Measurements from ENCODE around the gene MXD4. TPM values are rescaled to one million over a fixed set of nuclear protein-coding genes. Genes with fewer than 3 reads are reported as not detected.
A peak's percentile ranks its signal among the peaks of the same experiment; 100 is the strongest.

Gene MXD4
- total RNA-seq, 1 donor from 2014 or later: 22.7 TPM

- TF ChIP-seq EZH2phosphoT487 (IDR thresholded peaks at IDR 0.05) (no peak), EZH2 (IDR thresholded peaks at IDR 0.05) (no peak)
- TF ChIP-seq, protein P1, sequence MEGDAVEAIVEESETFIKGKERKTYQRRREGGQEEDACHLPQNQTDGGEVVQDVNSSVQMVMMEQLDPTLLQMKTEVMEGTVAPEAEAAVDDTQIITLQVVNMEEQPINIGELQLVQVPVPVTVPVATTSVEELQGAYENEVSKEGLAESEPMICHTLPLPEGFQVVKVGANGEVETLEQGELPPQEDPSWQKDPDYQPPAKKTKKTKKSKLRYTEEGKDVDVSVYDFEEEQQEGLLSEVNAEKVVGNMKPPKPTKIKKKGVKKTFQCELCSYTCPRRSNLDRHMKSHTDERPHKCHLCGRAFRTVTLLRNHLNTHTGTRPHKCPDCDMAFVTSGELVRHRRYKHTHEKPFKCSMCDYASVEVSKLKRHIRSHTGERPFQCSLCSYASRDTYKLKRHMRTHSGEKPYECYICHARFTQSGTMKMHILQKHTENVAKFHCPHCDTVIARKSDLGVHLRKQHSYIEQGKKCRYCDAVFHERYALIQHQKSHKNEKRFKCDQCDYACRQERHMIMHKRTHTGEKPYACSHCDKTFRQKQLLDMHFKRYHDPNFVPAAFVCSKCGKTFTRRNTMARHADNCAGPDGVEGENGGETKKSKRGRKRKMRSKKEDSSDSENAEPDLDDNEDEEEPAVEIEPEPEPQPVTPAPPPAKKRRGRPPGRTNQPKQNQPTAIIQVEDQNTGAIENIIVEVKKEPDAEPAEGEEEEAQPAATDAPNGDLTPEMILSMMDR (IDR thresholded peaks at IDR 0.05): no peak
- Mint-ChIP-seq H3K27ac (no peak overlapping the region), H3K4me3 (no peak overlapping the region), H3K9me3 (no peaks in the 10 kb centered on the region), H3K4me1 (peaks cover 23% of the 10 kb centered on the region), H3K27me3 (ENCODE audit: insufficient read depth, low read depth) (peaks cover 5% of the 10 kb centered on the region), H3K36me3 (no peaks in the 10 kb centered on the region)
- Histone ChIP-seq H3F3A (ENCODE audit: low read depth) (peaks cover 8% of the 10 kb centered on the region), H3K9me3 (ENCODE audit: low read depth) (no peaks in the 10 kb centered on the region), H3K4me2 (no peak overlapping the region), H3K79me2 (ENCODE audit: low read depth) (no peaks in the 10 kb centered on the region), H3K36me3 (no peaks in the 10 kb centered on the region), H3K4me1 (peaks cover 19% of the 10 kb centered on the region), H3K4me3 (no peak overlapping the region), H2AFZ (replicated peaks) (peak overlapping the region; percentile 72), H3K27me3 (no peaks in the 10 kb centered on the region), H3K27ac (no peak overlapping the region), H3K9ac (no peak overlapping the region), H4K20me1 (ENCODE audit: low read depth) (no peaks in the 10 kb centered on the region)
- no peak for DNase-seq (ENCODE audit: low spot score)
These were observed 6.7 kb upstream of the MXD4 start for GRCh38 chr4:2268357-2269205.

DNA sequence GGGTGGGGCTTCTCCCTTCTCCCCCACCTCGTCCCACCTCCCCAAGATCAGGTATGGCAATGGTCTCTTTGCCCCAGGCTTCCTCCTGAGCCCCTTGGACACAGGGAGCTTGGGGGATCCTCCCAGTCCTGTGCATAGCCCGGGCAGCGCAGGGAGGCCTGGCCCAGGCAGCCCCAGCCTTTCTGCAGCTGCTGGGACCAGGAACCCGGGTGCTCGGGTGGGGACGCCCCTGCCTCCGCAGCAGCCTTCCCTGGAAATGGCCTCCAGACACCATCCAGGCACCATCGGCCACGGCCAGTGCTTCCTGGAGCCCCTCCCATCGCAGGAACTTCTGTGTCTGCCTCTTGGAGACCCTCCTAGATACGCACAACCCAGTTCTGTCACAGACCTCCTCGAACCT is 5.9 kb upstream of the MXD4 start:
- Histone ChIP-seq H3K4me3 (no peak overlapping the region), H3K27ac (no peak overlapping the region), H4K20me1 (ENCODE audit: low read depth) (no peaks in the 10 kb centered on the region), H3K4me1 (peaks cover 26% of the 10 kb centered on the region), H3K4me2 (no peak overlapping the region), H3K9me3 (ENCODE audit: low read depth) (no peaks in the 10 kb centered on the region), H3K27me3 (no peaks in the 10 kb centered on the region), H2AFZ (replicated peaks) (no peak overlapping the region), H3K79me2 (ENCODE audit: low read depth) (no peaks in the 10 kb centered on the region), H3K36me3 (no peaks in the 10 kb centered on the region), H3F3A (ENCODE audit: low read depth) (peaks cover 15% of the 10 kb centered on the region), H3K9ac (no peak overlapping the region)
- Mint-ChIP-seq H3K27ac (no peak overlapping the region), H3K27me3 (ENCODE audit: insufficient read depth, low read depth) (peaks cover 7% of the 10 kb centered on the region), H3K9me3 (no peaks in the 10 kb centered on the region), H3K36me3 (no peaks in the 10 kb centered on the region), H3K4me3 (no peak overlapping the region), H3K4me1 (peaks cover 25% of the 10 kb centered on the region)
- TF ChIP-seq EZH2 (IDR thresholded peaks at IDR 0.05): no peak
- TF ChIP-seq, protein P1 (IDR thresholded peaks at IDR 0.05): no peak
- no peak for TF ChIP-seq EZH2phosphoT487 (IDR thresholded peaks at IDR 0.05)
- no peak for DNase-seq (ENCODE audit: low spot score)

DNA sequence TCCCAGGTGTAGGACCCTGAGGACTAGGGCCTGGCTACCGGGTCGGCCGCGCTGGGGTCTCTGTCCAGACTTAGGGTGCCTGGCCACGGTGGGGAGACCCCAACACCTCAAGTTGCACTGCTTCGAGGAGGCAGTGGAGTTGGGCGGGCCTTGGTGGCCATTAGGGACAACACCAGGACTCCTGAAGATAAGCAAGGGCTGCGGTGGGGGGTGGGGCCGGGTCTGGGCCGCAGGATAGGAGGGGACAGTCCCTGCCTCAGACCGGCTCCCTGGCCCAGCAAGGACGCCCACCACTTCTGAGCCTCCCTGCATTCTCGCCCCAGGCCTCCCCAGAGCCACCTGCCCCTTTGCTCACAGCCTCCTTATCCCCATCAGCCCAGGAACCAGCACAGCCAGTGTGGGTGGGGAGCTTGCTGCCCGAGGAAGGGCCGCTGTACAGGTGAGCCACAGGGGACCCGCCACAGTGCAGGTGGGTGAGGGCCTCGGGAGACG is 5.5 kb upstream of the MXD4 start:
- DNase-seq (ENCODE audit: low spot score): no peak
- Mint-ChIP-seq H3K4me1 (peaks cover 23% of the 10 kb centered on the region), H3K27me3 (ENCODE audit: insufficient read depth, low read depth) (peaks cover 6% of the 10 kb centered on the region), H3K4me3 (no peak overlapping the region), H3K9me3 (no peaks in the 10 kb centered on the region), H3K27ac (no peak overlapping the region), H3K36me3 (no peaks in the 10 kb centered on the region)
- H3K9me3 ChIP-seq (ENCODE audit: low read depth): no peaks in the 10 kb centered on the region
- no peak overlapping the region for H3K4me3 ChIP-seq
- H4K20me1 ChIP-seq (ENCODE audit: low read depth): no peaks in the 10 kb centered on the region
- no peaks in the 10 kb centered on the region for H3K27me3 ChIP-seq
- no peak overlapping the region for H3K9ac ChIP-seq
- H3F3A ChIP-seq (ENCODE audit: low read depth): peaks cover 20% of the 10 kb centered on the region
- no peak overlapping the region for H2AFZ ChIP-seq (replicated peaks)
- H3K36me3 ChIP-seq: no peaks in the 10 kb centered on the region
- no peak overlapping the region for H3K4me2 ChIP-seq
- H3K27ac ChIP-seq: no peak overlapping the region
- peaks cover 30% of the 10 kb centered on the region for H3K4me1 ChIP-seq
- no peak for TF ChIP-seq EZH2phosphoT487 (IDR thresholded peaks at IDR 0.05)
- no peak for TF ChIP-seq EZH2 (IDR thresholded peaks at IDR 0.05)
- TF ChIP-seq, protein P1 (IDR thresholded peaks at IDR 0.05): no peak
- H3K79me2 ChIP-seq (ENCODE audit: low read depth): no peaks in the 10 kb centered on the region

Data from neural progenitor cell (in vitro differentiated cells).